IPS-15b (cell line): ENCODE measurements around the gene EDDM3A.

Experiments used
- H3K27me3 ChIP-seq: one replicate; pipeline ENCODE4 v1.6.1; 2013; ENCODE audit warnings: low read length; ENCODE audit not compliant: control insufficient read depth, insufficient read depth
- H3K36me3 ChIP-seq: one replicate; pipeline ENCODE4 v1.6.1; 2013; ENCODE audit warnings: low read length; ENCODE audit not compliant: control insufficient read depth, insufficient read depth
- H3K4me1 ChIP-seq: one replicate; pipeline ENCODE4 v1.6.1; 2013; ENCODE audit warnings: mild to moderate bottlenecking, low read length; ENCODE audit not compliant: control insufficient read depth, insufficient read depth
- H3K4me3 ChIP-seq: one replicate; pipeline ENCODE4 v1.5.1; 2013; ENCODE audit warnings: low read depth, low read length
- H3K9ac ChIP-seq: one replicate; pipeline ENCODE4 v1.6.1; 2013; ENCODE audit warnings: low read depth, mild to moderate bottlenecking, low read length
- H3K9me3 ChIP-seq: one replicate; pipeline ENCODE4 v1.6.1; 2013; ENCODE audit warnings: mild to moderate bottlenecking, low read length; ENCODE audit not compliant: control insufficient read depth, insufficient read depth

EDDM3A gene

GRCh38 chr14:20760950-20761349 lies 15.3 kb downstream of the EDDM3A start:
- H3K27me3 ChIP-seq, result no peaks in the 10 kb centered on the region
- no peaks in the 10 kb centered on the region for H3K36me3 ChIP-seq
- no peaks in the 10 kb centered on the region for H3K9me3 ChIP-seq
- H3K4me1 ChIP-seq, result peaks cover 8% of the 10 kb centered on the region
- no peak overlapping the region for H3K9ac ChIP-seq
- no peak overlapping the region for H3K4me3 ChIP-seq

- no peaks in the 10 kb centered on the region for H3K36me3 ChIP-seq
- H3K9ac ChIP-seq, result no peak overlapping the region
- no peaks in the 10 kb centered on the region for H3K4me1 ChIP-seq
- no peak overlapping the region for H3K4me3 ChIP-seq
- H3K27me3 ChIP-seq, result no peaks in the 10 kb centered on the region
- H3K9me3 ChIP-seq, result no peaks in the 10 kb centered on the region
Observed at GRCh38 chr14:20768593-20768892, 22.9 kb downstream of the EDDM3A start.

- no peaks in the 10 kb centered on the region for H3K27me3 ChIP-seq
- no peak overlapping the region for H3K4me3 ChIP-seq
- H3K9ac ChIP-seq, result no peak overlapping the region
- no peaks in the 10 kb centered on the region for H3K36me3 ChIP-seq
- no peaks in the 10 kb centered on the region for H3K9me3 ChIP-seq
- H3K4me1 ChIP-seq, result peaks cover 8% of the 10 kb centered on the region
Observed at GRCh38 chr14:20769421-20769820, 23.7 kb downstream of the EDDM3A start.

GRCh38 chr14:20772650-20773049 lies 27.0 kb downstream of the EDDM3A start:
- Histone ChIP-seq H3K4me3 (no peak overlapping the region), H3K4me1 (peaks cover 27% of the 10 kb centered on the region), H3K36me3 (no peaks in the 10 kb centered on the region), H3K9ac (no peak overlapping the region), H3K9me3 (no peaks in the 10 kb centered on the region), H3K27me3 (no peaks in the 10 kb centered on the region)

GRCh38 chr14:20774258-20774824 lies 28.7 kb downstream of the EDDM3A start:
- no peaks in the 10 kb centered on the region for H3K27me3 ChIP-seq
- no peaks in the 10 kb centered on the region for H3K9me3 ChIP-seq
- H3K36me3 ChIP-seq, result no peaks in the 10 kb centered on the region
- H3K9ac ChIP-seq, result no peak overlapping the region
- H3K4me3 ChIP-seq, result peak overlapping the region; percentile 8
- peaks cover 27% of the 10 kb centered on the region for H3K4me1 ChIP-seq

GRCh38 chr14:20775043-20775442 lies 29.4 kb downstream of the EDDM3A start:
- H3K4me3 ChIP-seq, result no peak overlapping the region
- no peaks in the 10 kb centered on the region for H3K27me3 ChIP-seq
- H3K9me3 ChIP-seq, result no peaks in the 10 kb centered on the region
- H3K4me1 ChIP-seq, result peaks cover 27% of the 10 kb centered on the region
- no peaks in the 10 kb centered on the region for H3K36me3 ChIP-seq
- no peak overlapping the region for H3K9ac ChIP-seq

- H3K9ac ChIP-seq, result no peak overlapping the region
- no peak overlapping the region for H3K4me3 ChIP-seq
- H3K9me3 ChIP-seq, result no peaks in the 10 kb centered on the region
- peaks cover 29% of the 10 kb centered on the region for H3K4me1 ChIP-seq
- H3K36me3 ChIP-seq, result no peaks in the 10 kb centered on the region
- no peaks in the 10 kb centered on the region for H3K27me3 ChIP-seq
Observed at GRCh38 chr14:20775901-20776300, 30.2 kb downstream of the EDDM3A start.

- no peak overlapping the region for H3K4me3 ChIP-seq
- peaks cover 20% of the 10 kb centered on the region for H3K4me1 ChIP-seq
- H3K9me3 ChIP-seq, result no peaks in the 10 kb centered on the region
- H3K27me3 ChIP-seq, result no peaks in the 10 kb centered on the region
- no peak overlapping the region for H3K9ac ChIP-seq
- H3K36me3 ChIP-seq, result no peaks in the 10 kb centered on the region
Observed at GRCh38 chr14:20781803-20782202, 36.1 kb downstream of the EDDM3A start.

- Histone ChIP-seq H3K36me3 (no peaks in the 10 kb centered on the region), H3K9me3 (no peaks in the 10 kb centered on the region), H3K4me1 (peaks cover 20% of the 10 kb centered on the region), H3K27me3 (no peaks in the 10 kb centered on the region), H3K9ac (no peak overlapping the region), H3K4me3 (no peak overlapping the region)
Observed at GRCh38 chr14:20782280-20782890, 36.7 kb downstream of the EDDM3A start.

GRCh38 chr14:20787025-20787424 lies 41.3 kb downstream of the EDDM3A start:
- Histone ChIP-seq H3K36me3 (no peaks in the 10 kb centered on the region), H3K9me3 (no peaks in the 10 kb centered on the region), H3K27me3 (no peaks in the 10 kb centered on the region), H3K4me3 (no peak overlapping the region), H3K9ac (no peak overlapping the region), H3K4me1 (peaks cover 9% of the 10 kb centered on the region)

- H3K9me3 ChIP-seq, result no peaks in the 10 kb centered on the region
- no peaks in the 10 kb centered on the region for H3K36me3 ChIP-seq
Observed at GRCh38 chr14:20789230-20789813, 43.6 kb downstream of the EDDM3A start.

GRCh38 chr14:20790464-20791116 lies 44.9 kb downstream of the EDDM3A start:
- no peak overlapping the region for H3K9ac ChIP-seq
- no peaks in the 10 kb centered on the region for H3K36me3 ChIP-seq
- no peak overlapping the region for H3K4me3 ChIP-seq
- peaks cover 6% of the 10 kb centered on the region for H3K4me1 ChIP-seq
- H3K9me3 ChIP-seq, result no peaks in the 10 kb centered on the region
- H3K27me3 ChIP-seq, result no peaks in the 10 kb centered on the region

More at GRCh38 chr14:20789230-20789813, 43.6 kb downstream of the EDDM3A start:
- Histone ChIP-seq H3K9ac (no peak overlapping the region), H3K27me3 (no peaks in the 10 kb centered on the region), H3K4me1 (peaks cover 2% of the 10 kb centered on the region), H3K4me3 (no peak overlapping the region)
